Lower lobe of right lung (tissue), 2 donors: ENCODE measurements around the gene VAX1. TPM values are rescaled to one million over a fixed set of nuclear protein-coding genes. Genes with fewer than 3 reads are reported as not detected.

Source experiments
- ATAC-seq, 2 donors: fragments of 200-7000 bp; cut with Tn5 transposase; one replicate each; pipeline ENCODE4 v1.9.1; 2020 to 2022; ENCODE audit warnings: mild to moderate bottlenecking in 2 of 2, moderate library complexity in 2 of 2
- DNase-seq: peaks from one replicate; pipeline ENCODE4 v3.0.0-alpha.2; 2020
- H3K27ac ChIP-seq: fragments of 200-600 bp; one replicate; pipeline ENCODE4 v1.8.0; 2022
- H3K27me3 ChIP-seq: fragments of 200-600 bp; one replicate; pipeline ENCODE4 v1.8.0; 2022; ENCODE audit warnings: low read depth
- H3K36me3 ChIP-seq: fragments of 200-600 bp; one replicate; pipeline ENCODE4 v1.8.0; 2022; ENCODE audit warnings: mild to moderate bottlenecking
- H3K4me1 ChIP-seq: fragments of 200-600 bp; one replicate; pipeline ENCODE4 v1.8.0; 2022
- H3K4me3 ChIP-seq: fragments of 200-600 bp; one replicate; pipeline ENCODE4 v1.8.0; 2022; ENCODE audit warnings: mild to moderate bottlenecking
- H3K9me3 ChIP-seq: fragments of 200-600 bp; one replicate; pipeline ENCODE4 v1.8.0; 2022
- CTCF ChIP-seq: fragments of 200-600 bp; IDR thresholded peaks from one replicate; pipeline ENCODE4 v1.8.0; 2022; ENCODE audit warnings: antibody characterized with exemption, mild to moderate bottlenecking
- intact Hi-C: fragments of 100-400 bp; cut with DNase I; formaldehyde crosslinking; loops from one replicate; pipeline ENCODE4 v1.11.0; 2022
- total RNA-seq: library from RNA; stranded (reverse); fragmentation: NEBNext Ultra II Directional; extraction: Animal tissue kit (Norgen Biotek cat#: 25700); gene quantifications from one replicate; pipeline ENCODE4 v1.2.1, GENCODE V29; 2021
- donor health status: DM: no; HTN: yes; CAD: no; lungs with severe emphysema.

VAX1 gene
- total RNA-seq, 1 donor from 2014 or later, result not detected

- H3K36me3 ChIP-seq, result no peaks in the 10 kb centered on the region
- peaks cover 4% of the 10 kb centered on the region for H3K27me3 ChIP-seq
- H3K27ac ChIP-seq, result no peak overlapping the region
- DNase-seq (no peak), ATAC-seq (no peak)
- no peak for TF ChIP-seq CTCF
- no peaks in the 10 kb centered on the region for H3K4me1 ChIP-seq
- H3K9me3 ChIP-seq, result no peaks in the 10 kb centered on the region
- no peak overlapping the region for H3K4me3 ChIP-seq
- intact Hi-C loops, result no loop called here
These were observed 25.9 kb downstream of the VAX1 start for GRCh38 chr10:117112220-117112619.

- intact Hi-C loops, result no loop called here
- no peak for TF ChIP-seq CTCF
- no peak overlapping the region for H3K4me3 ChIP-seq
- no peaks in the 10 kb centered on the region for H3K4me1 ChIP-seq
- no peaks in the 10 kb centered on the region for H3K36me3 ChIP-seq
- no peak overlapping the region for H3K27ac ChIP-seq
- no peaks in the 10 kb centered on the region for H3K27me3 ChIP-seq
- no peaks in the 10 kb centered on the region for H3K9me3 ChIP-seq
- ATAC-seq (peak; percentile 45 to 54), DNase-seq (no peak)
These were observed 30.8 kb downstream of the VAX1 start for GRCh38 chr10:117107238-117107637.

- Histone ChIP-seq H3K27ac (no peak overlapping the region), H3K36me3 (no peaks in the 10 kb centered on the region), H3K4me3 (no peak overlapping the region), H3K9me3 (no peaks in the 10 kb centered on the region), H3K4me1 (no peaks in the 10 kb centered on the region), H3K27me3 (no peaks in the 10 kb centered on the region)
- TF ChIP-seq CTCF, result no peak
- ATAC-seq (no peak), DNase-seq (no peak)
- intact Hi-C loops, result no loop called here
These were observed 41.4 kb downstream of the VAX1 start for GRCh38 chr10:117096599-117097201.

GRCh38 chr10:117094856-117095255 is 43.2 kb downstream of the VAX1 start:
- ATAC-seq (no peak), DNase-seq (no peak)
- no peak for TF ChIP-seq CTCF
- intact Hi-C loops, result no loop called here
- H3K4me1 ChIP-seq, result no peaks in the 10 kb centered on the region
- H3K36me3 ChIP-seq, result no peaks in the 10 kb centered on the region
- H3K9me3 ChIP-seq, result no peaks in the 10 kb centered on the region
- H3K27me3 ChIP-seq, result no peaks in the 10 kb centered on the region
- H3K4me3 ChIP-seq, result no peak overlapping the region
- H3K27ac ChIP-seq, result no peak overlapping the region

- DNase-seq, result no peak
- Histone ChIP-seq H3K9me3 (no peaks in the 10 kb centered on the region), H3K27me3 (no peaks in the 10 kb centered on the region), H3K4me3 (no peak overlapping the region), H3K27ac (no peak overlapping the region), H3K36me3 (no peaks in the 10 kb centered on the region), H3K4me1 (no peaks in the 10 kb centered on the region)
- ATAC-seq, result no peak
- intact Hi-C loops, result no loop called here
- TF ChIP-seq CTCF, result no peak
These were observed 45.7 kb downstream of the VAX1 start for GRCh38 chr10:117092386-117092785.

GRCh38 chr10:117090834-117091233 is 47.2 kb downstream of the VAX1 start:
- H3K4me1 ChIP-seq, result no peaks in the 10 kb centered on the region
- no peaks in the 10 kb centered on the region for H3K36me3 ChIP-seq
- no peak for ATAC-seq
- H3K4me3 ChIP-seq, result no peak overlapping the region
- intact Hi-C loops, result no loop called here
- no peak overlapping the region for H3K27ac ChIP-seq
- no peak for TF ChIP-seq CTCF
- H3K27me3 ChIP-seq, result no peaks in the 10 kb centered on the region
- DNase-seq, result no peak
- no peaks in the 10 kb centered on the region for H3K9me3 ChIP-seq
